HG02885 (cell line): ENCODE measurements around the gene TTN.

Experiments used
- ATAC-seq: cut with Tn5 transposase; IDR thresholded peaks from one replicate; pipeline ENCODE4 v1.9.1; 2021; ENCODE audit warnings: mild to moderate bottlenecking; ENCODE audit not compliant: unreplicated experiment, poor library complexity

TTN gene

DNA sequence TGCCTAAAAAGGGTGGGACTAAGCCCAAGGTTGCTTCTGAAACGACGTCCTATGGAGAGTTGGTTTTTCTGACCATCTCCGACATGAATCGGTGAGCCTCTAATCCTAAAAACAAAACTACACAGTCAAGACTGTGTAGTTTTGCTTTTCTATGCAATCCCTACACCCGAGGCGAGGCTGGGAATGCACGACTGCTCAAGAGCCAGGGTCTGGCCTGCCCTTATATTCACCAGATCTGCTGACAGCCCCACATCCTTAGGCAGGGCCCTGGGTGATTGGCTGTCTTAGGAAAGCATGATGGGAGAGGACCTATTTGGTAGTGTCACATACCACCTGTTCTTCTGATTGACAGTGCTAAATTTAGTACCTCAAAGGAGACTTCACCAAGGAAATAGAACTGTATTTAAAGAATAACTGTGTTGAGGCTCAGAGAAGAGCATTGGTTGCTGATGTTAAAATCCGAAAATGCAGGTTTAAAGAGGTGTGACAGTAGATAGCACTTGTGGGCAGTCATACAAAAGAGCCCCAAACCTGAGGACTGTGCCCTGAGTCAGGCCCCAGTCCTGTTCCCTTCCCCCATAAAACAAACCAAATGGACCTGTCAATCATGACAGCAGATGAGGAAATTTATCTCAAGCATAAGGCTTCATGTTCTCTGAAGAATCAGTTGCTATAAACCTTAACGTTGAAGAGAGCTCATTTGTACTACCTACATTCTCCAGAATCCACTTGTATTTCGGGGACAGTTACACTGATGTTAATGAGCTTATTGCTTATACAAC is at the start of gene TTN:
Gene TTN, minus strand, starts transcription at position 197 of the 782 bp plus-strand sequence. CDS start 2,781 bp downstream, outside the sequence.
- ATAC-seq = no peak

DNA sequence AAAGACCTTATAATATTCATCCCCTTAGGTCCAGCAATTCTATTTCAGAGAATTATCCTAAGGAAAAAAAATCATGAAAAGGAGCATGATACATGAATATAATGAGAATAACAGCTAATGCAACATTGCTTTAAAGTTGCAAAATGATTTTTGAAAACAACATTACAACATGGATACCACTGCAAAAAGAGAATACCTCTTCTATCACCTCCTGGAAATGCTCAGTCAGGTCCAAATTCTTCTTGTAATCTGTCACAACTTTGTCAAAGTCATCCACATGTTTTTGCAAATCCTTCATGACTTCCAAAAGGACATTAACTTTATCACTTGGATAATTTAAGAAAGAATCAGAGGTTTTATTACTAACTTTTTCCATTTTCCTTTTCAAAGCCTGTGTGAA is 47.9 kb upstream of the TTN start:
- ATAC-seq = no peak

DNA sequence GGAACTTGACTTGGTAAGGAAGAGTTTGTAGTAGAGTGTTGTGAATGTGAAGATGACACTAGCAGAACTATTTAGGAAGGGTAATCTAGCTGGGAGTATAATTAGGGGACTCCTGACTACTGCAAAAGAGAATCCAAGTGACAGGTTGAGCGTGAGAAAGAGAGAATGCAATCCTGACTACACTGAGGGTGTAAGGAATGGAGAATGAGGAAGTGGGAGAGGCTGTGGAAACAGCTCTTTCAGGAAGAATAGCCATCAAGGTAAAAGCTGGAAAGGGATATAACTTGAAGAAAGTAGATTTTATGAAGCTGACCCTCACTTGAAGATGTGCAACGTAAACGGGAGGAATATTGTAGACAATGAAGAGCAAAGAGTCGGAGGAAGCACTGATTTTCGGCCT is 41.1 kb upstream of the TTN start:
- no peak for ATAC-seq

DNA sequence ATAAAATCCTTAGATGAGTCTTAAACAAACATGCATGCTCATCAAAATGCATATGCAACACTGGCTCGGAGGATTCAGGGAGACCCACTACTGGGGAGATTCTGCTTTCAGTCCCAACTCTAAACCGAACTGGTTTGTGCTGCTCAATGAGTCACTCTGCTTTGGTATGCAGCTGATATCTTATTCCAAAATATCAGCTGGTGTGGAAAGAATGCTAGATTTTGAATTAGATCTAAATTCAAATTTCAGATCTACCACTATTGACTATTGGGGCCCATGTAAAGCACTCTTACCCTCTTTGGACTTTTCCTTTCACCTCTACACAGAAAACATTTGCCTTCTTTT is 39.2 kb upstream of the TTN start:
- no peak for ATAC-seq

DNA sequence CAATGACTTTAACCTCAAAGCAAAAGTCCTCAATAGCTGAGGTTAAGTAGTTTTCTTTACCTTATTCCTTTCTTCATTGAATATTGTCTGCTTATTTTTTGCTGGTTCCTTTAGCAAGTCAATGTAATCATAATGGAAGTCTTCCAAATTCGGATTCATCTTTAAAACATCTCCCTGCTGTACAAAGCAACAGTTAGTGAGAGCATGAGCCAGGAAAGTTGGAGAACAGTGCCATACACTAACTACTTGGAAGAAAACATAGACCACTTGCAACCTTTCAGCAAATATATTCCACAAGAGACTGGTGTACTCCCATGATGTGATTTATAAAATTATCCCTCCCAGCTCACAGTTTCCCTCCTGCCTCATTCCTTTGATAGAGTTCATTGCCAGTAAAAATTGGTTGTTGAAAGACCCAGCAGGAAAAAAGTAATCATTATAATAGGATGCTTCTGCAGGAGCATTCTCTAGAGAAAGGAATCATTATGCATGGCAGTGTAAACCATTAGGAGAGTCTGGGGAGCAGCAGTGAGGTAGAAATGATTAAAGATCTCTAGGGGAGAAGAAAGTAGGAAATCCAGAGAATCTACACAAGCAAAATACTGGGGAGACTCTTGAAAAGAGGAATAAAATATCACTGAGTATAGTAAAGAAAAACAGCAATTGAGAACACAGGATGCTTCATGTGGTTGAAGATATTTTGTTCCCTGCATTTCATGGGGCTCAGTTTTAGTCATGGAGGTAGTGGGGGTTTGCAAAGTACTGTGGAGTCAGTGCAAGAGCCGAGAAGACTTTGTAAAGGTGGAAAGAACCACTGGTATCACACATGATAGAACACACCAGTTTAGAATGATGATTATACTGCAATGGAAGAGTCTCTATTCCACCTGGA is 38.6 kb upstream of the TTN start:
- ATAC-seq = no peak

DNA sequence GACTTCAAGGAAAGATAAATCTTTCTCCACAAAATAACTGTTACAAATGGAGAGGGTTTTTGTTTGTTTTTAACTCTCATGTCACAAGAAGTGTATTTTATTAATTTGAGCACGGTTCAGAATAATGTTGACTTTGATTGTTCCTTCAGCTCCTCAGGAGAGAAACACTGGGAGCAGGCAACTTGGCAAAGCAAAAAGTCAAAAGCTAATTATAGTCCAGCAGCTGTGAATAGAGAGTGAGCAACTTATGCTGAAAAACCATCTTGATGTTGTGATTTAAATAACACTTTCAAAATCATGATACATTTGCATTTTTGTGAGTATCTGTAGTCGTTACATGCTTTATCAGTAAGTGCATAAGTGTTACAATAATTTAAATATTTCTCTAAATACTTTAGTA is 37.5 kb upstream of the TTN start:
- no peak for ATAC-seq

DNA sequence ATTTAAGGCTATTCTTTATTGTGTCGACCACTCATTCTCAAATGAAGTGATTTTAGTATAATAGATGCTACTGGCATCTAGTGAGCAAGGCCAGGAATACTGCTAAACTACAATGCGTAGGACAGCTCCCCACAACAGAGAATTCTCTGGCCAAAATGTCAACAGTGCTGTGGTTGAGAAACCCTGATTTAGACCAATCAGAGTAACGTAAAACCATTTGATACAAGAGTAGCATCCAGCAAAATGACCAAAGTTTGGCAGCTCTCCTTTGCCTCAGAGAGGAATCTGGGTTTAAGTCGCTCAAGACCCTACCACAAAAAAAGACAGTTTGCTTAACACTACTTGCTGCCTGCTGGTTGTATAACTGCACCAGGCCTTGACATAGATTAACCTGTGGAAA is 37.0 kb upstream of the TTN start:
- ATAC-seq = no peak

DNA sequence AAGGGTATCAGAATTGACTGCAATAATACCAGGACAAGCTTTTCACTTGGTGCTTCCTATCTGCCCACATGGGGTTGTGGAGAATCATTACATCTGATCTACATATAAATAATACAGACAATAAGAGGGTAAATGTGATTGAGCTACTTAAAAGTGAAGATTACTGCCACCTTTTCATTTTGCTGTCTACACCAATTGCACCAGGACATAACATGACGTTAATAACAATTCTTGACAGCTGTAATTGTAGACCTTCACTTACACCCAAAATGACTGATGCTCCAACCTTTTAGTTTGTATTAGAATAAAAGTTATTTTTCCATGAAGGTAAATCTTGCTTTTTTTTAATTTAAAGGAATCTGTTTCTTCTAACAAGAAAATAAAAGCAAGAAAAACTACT is 36.5 kb upstream of the TTN start:
- ATAC-seq = no peak

DNA sequence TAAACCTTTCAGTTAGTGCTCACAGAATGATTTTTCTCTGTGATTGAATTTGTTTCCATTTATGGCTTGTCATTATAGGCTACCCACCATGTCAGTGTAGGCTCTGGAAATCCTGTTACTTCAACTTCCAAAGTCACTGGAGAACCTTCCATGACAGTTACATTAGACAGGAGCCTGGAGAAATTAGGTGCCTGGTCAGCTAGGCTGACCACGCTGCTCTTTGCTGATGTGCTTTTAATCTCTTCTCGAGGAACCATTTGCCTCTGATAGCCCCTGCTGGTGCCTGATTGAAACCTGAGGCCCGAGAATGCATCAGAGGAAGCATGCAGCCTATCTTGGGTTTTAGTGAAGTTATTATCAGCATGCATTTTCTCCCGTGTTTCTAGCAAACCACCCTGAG is 29.6 kb upstream of the TTN start:
- ATAC-seq = no peak

DNA sequence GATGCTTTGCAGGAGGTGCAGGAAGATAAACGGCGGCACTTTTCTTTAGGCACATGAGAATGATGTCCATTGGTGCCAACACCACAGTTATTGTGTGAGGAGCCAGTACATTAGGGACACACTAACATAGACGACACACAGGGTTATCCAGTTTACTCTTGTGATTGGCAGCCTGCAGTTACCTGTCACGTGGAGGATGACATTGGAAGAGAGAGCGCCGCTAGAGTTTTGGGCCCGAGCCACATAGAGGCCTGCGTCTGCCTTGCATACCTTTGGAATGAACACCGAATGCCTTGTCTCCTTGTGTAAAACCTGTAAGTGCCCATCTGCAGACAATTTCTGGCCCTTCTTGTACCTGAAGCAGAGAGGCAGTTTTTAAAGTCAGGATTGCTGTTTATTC is 26.9 kb upstream of the TTN start:
- no peak for ATAC-seq

DNA sequence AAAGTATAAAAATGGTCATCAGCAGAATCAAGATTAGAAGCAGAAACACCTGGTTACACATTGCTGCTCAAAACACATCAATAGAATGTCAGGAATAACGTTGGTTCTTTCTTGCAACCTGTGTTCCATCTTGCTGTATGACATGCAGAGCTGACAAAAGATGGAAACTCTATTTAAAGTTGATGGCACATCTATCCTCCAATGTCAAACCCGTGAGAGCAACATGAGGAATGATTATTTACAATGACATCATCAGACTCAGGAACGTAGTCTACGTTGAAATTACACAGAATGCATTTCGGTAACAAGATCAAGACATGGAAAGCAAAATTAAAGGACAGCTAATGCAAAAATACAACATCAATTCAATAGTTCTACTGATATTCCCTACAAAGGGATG is 26.2 kb upstream of the TTN start:
- no peak for ATAC-seq

DNA sequence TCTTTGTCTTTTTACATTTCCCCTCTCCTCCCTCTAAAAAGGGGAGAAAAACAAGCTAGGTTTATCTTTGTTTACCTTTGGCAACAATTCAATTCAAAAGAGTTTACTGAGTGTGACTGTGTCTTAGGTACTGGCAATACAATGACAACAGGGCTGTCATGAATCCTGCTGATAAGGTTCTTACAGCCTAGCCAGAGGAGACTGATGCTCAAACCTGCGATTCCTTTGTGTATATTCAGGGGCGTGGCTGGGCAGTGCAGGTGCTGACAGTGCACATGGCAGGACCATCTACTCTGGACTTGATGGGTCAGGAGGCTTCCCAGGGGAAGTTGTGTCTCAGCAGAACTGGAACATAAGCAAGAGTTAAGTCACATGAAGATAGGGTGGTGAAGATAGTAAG is 23.2 kb upstream of the TTN start:
- no peak for ATAC-seq

DNA sequence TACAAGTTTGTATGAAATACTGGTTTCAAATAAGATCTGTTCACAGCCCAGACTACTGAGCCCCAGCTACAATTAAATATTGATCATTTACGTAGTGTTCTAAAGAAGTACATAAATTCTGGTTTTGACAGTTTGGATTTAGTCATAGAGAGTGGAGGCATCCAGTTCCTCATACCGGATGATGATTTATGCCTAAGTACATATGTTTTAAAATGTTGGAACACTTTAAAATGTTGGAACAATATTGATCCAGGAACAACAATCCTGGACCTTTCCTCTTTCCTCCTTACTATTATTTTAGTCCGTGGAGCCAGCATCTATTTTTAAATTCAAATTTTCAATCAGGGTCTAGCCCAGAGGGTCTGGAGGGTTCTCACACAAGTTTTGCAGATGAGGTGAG is 22.8 kb upstream of the TTN start:
- no peak for ATAC-seq

DNA sequence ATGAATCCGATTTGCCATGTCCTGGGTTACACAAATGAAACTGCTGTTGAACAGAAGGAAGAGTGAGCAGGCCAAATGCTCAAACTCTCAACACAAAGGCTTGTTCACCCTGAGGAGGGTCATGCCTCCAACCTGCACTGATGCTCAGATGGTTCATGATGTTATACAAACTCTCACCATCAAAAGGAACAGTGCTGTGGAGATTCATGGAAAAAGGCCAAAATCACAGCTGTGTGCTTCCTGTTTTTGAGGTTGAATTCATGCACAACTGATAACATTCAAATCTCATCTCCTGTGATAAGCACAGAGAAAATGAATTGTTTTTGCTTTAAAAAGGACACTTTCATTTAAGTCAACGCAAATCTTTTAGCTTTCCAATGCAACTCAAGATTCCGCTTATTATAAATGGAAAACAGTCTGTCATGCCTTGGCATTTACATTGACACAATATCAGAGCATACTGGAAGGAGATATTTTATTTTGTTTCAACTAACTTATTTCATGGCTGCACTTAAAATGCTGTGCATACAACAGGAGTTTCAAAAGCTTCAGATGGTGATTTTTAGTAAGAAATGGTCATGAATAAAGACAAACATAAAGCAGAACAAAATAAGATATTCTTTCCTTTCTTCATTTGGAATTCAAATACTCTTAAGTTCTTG is 22.2 kb upstream of the TTN start:
- ATAC-seq = no peak

DNA sequence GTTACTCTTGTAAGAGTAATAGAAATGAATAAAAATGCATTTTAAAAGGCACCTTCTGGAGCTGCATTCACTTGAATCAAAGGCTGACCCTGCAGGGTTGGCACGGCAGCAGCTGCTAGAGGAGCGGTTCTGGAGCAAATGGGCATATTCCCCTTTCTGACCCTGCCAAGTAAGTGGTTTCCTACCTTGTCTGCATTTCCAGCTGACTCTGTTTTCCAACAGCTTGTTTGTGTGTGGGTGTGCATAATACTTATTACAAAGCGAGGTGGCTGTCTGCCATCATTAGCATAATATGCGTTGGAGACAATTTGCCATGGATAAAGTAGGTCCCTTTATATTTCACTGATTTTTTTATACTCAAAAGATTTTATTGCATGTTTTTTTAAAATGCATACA is 21.3 kb upstream of the TTN start:
- no peak for ATAC-seq

DNA sequence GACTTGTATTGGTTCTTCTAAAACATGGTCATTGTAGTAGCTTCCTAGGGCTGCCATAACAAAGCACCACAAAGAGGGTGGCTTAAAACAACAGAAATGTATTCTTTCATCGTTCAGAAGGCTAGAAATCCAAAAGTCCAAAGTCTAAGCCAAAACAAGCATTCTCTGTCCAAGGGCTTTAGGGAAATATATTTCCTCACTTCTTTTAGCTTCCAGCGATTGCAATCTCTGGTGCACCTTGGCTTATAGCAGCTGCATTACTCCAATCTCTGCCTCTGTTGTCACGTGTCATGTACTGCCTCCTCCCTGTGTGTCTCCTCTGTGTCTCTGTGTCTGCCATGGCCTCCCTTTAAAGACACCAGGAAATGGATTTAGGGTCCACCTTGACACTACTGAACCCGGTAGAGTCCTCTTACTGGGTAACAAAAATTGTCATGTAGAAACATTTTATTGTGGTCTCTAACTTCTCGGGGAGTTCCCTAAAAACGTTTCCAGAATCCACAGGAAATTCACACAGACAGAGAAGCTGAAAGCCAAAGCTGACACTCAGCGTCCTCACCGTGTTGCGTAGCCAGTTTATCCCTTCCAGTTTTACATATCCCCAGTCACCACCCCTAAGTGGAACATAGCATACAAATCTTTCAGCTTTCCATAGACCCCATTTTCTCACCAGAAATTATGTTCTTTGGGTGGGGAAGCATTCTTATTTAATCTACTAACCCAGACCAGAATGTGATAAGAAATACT is 20.7 kb upstream of the TTN start:
- no peak for ATAC-seq

DNA sequence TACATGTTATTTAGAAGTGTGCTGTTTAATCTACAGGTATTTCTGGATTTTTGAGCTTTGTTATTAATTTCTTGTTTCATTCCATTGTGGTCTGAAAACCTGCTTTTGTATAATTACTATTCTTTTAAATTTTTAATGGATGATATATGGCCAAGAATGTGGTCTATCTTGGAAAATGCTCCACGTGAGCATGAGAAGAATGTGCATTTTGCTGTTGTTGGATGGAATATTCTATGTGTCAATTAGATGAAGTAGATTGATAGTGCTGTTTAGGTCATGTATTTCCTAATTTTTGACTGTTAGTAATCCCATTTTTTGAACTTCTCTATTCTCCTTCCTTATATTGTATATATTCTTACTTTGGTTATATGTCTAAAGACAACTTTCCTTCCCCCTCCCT is 19.9 kb upstream of the TTN start:
- ATAC-seq = no peak

DNA sequence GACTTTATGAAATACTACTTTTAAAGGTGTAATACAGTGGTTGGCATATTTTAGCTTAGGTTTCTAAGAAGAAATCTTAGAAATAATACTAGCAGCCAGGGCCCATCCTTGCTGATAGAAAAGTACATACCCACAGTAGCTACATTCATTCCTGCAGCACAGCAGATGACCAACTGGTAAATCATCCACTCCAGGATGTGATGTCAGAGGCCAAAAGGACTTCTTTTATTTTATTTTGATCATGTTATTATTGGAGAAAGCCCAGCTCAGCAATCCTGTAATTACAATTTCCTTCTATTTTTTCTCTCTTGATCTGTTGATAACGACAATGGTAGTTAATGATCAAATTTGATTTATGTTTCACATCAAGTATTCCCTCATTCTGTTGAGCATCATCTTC is 18.0 kb upstream of the TTN start:
- no peak for ATAC-seq

DNA sequence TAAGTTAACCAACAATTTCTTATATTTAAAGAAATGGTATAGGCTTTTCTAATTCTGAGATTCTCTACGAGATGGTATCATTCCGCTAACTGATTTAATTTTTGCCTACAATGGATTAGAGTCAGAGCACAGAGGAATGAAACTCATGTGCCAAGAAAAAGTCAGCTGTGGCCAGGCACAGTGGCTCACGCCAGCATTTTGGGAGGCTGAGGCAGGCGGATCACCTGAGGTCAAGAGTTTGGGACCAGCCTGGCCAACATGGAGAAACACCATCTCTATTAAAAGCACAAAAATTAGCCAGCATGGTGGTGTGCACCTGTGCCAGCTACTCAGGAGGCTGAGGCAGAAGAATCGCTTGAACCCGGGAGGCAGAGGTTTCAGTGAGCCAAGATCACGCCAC is 17.0 kb upstream of the TTN start:
- ATAC-seq = no peak

DNA sequence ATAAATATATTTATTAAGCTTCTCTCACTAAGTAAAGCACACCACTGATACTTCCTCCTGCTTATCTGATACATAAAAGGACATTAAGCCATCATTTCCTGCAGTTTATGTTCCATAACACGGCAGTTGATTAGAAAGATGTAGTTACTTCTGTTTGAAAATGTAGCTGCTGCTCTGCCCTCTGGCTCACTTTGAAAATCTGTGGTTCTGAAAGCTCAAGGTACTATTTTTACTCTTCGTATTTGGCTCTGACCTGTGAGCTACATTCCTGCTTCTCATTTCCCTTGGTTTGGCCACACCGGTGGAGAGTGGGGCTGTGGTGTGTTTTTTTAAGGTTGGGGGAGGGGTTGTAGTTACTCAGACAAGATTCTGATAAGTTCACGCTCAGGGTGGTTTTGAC is 12.8 kb upstream of the TTN start:
- peak; percentile 91 for ATAC-seq
